ENCODE results near the gene ATN1.

The ATN1 gene

GRCh38 chr12:6977653-6978052, 49.9 kb downstream of the ATN1 start:
- DNase-seq, result no peak

GRCh38 chr12:6978188-6978587, 50.4 kb downstream of the ATN1 start:
- DNase-seq, result no peak

GRCh38 chr12:6978611-6979011, 50.9 kb downstream of the ATN1 start:
- DNase-seq, result no peak

GRCh38 chr12:6979021-6979420, 51.3 kb downstream of the ATN1 start:
- no peak for DNase-seq

- DNase-seq, result no peak
Observed at GRCh38 chr12:6979453-6979852, 51.7 kb downstream of the ATN1 start.

- no peak for DNase-seq
Observed at GRCh38 chr12:6980075-6980474, 52.3 kb downstream of the ATN1 start.

GRCh38 chr12:6980740-6981139, 53.0 kb downstream of the ATN1 start:
- no peak for DNase-seq

GRCh38 chr12:6981152-6982052, 53.6 kb downstream of the ATN1 start:
- no peak for DNase-seq

- DNase-seq, result no peak
Observed at GRCh38 chr12:6982532-6982931, 54.8 kb downstream of the ATN1 start.

- peak; percentile 57 for DNase-seq
Observed at GRCh38 chr12:6987956-6988553, 60.3 kb downstream of the ATN1 start.

All from NCI-H526 treated with DMSO at 0.1 percent for 48 hours (cell line).